ENCODE data around the gene TMEM179.

The TMEM179 gene

DNA sequence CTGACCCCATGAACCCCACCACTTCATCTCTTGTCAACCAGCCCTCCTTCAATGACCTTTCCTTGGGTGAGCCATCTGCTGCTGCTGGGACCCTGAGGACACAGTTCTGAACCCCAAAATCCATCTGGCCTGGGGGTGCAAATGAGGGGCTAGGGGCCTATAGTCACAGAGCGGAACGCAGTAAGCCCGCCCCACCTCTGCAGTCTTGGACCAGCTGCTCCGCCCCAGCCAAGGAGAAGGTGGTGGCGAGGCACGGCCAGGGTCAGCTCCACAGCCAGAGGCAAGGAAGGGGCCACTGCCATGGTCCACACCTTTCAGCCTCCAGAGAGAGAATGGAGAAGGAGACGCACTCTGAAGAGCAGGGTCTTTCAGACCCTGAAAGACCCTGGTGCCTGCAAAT is 5.1 kb downstream of the TMEM179 start:
- Histone ChIP-seq H3K36me3 (ENCODE audit: low read depth) (no peaks in the 10 kb centered on the region), H3K4me3 (ENCODE audit: severe bottlenecking) (no peak overlapping the region), H3K27me3 (ENCODE audit: insufficient read depth, poor library complexity, severe bottlenecking) (peaks cover 25% of the 10 kb centered on the region), H3K27ac (ENCODE audit: poor library complexity, severe bottlenecking) (no peak overlapping the region), H3K9me3 (ENCODE audit: severe bottlenecking) (no peaks in the 10 kb centered on the region), H3K4me1 (ENCODE audit: insufficient read depth, poor library complexity, severe bottlenecking) (no peaks in the 10 kb centered on the region)
- TF ChIP-seq, protein P1, sequence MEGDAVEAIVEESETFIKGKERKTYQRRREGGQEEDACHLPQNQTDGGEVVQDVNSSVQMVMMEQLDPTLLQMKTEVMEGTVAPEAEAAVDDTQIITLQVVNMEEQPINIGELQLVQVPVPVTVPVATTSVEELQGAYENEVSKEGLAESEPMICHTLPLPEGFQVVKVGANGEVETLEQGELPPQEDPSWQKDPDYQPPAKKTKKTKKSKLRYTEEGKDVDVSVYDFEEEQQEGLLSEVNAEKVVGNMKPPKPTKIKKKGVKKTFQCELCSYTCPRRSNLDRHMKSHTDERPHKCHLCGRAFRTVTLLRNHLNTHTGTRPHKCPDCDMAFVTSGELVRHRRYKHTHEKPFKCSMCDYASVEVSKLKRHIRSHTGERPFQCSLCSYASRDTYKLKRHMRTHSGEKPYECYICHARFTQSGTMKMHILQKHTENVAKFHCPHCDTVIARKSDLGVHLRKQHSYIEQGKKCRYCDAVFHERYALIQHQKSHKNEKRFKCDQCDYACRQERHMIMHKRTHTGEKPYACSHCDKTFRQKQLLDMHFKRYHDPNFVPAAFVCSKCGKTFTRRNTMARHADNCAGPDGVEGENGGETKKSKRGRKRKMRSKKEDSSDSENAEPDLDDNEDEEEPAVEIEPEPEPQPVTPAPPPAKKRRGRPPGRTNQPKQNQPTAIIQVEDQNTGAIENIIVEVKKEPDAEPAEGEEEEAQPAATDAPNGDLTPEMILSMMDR (IDR thresholded peaks at IDR 0.05; ENCODE audit: poor library complexity, severe bottlenecking): no peak
- DNase-seq (ENCODE audit: low spot score) (peak; percentile 65), ATAC-seq (ENCODE audit: low read depth) (no peak)

DNA sequence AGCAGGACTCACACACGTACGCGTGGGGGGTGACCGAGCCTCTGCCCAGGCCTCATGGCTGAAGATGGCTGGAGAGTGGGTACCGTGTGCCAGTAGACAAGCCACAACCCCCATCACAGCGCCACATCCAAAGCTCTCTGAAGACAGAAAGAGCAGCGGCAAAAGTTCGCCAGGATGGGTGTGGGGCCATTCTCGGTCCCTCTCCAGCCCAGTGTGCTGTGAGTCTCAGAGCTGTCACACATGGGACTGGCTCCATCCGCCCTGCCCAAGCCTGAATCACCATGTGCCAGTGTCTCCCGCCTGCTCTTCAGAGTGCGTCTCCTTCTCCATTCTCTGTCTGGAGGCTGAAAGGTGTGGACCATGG is 5.7 kb downstream of the TMEM179 start:
- H3K27me3 ChIP-seq (ENCODE audit: insufficient read depth, poor library complexity, severe bottlenecking): peaks cover 24% of the 10 kb centered on the region
- no peaks in the 10 kb centered on the region for H3K36me3 ChIP-seq (ENCODE audit: low read depth)
- DNase-seq (ENCODE audit: low spot score) (no peak), ATAC-seq (ENCODE audit: low read depth) (no peak)
- no peak overlapping the region for H3K27ac ChIP-seq (ENCODE audit: poor library complexity, severe bottlenecking)
- no peaks in the 10 kb centered on the region for H3K4me1 ChIP-seq (ENCODE audit: insufficient read depth, poor library complexity, severe bottlenecking)
- H3K4me3 ChIP-seq (ENCODE audit: severe bottlenecking): no peak overlapping the region
- TF ChIP-seq, protein P1 (IDR thresholded peaks at IDR 0.05; ENCODE audit: poor library complexity, severe bottlenecking): no peak
- H3K9me3 ChIP-seq (ENCODE audit: severe bottlenecking): no peaks in the 10 kb centered on the region

GRCh38 chr14:104598039-104598909 is 6.3 kb downstream of the TMEM179 start:
- Histone ChIP-seq H3K4me3 (ENCODE audit: severe bottlenecking) (no peak overlapping the region), H3K4me1 (ENCODE audit: insufficient read depth, poor library complexity, severe bottlenecking) (no peaks in the 10 kb centered on the region), H3K27me3 (ENCODE audit: insufficient read depth, poor library complexity, severe bottlenecking) (peaks cover 27% of the 10 kb centered on the region), H3K9me3 (ENCODE audit: severe bottlenecking) (no peaks in the 10 kb centered on the region), H3K27ac (ENCODE audit: poor library complexity, severe bottlenecking) (no peak overlapping the region), H3K36me3 (ENCODE audit: low read depth) (no peaks in the 10 kb centered on the region)
- DNase-seq (ENCODE audit: low spot score) (peak; percentile 65), ATAC-seq (ENCODE audit: low read depth) (no peak)
- TF ChIP-seq, protein P1 (IDR thresholded peaks at IDR 0.05; ENCODE audit: poor library complexity, severe bottlenecking): no peak

DNA sequence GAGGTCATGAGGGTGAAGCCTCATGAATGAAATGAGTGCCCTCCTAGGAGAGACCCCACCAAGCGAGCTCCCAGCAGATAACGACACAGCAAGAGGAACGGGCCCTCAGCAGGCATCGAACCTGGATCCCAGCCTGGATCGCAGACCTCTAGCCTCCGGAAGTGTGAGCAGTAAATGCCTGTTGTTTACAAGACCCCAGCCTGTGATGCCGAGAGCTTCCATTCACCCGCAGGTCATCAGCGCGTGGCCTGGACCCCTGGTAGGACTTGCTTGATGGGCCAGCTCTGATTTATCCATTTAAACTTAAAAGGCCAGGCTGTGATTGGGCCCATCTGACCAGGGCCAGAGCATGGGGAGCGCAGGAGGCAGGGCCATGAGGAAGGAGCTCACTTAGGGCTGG is 7.0 kb downstream of the TMEM179 start:
- no peak overlapping the region for H3K27ac ChIP-seq (ENCODE audit: poor library complexity, severe bottlenecking)
- ATAC-seq (ENCODE audit: low read depth) (no peak), DNase-seq (ENCODE audit: low spot score) (peak; percentile 59)
- no peak overlapping the region for H3K4me3 ChIP-seq (ENCODE audit: severe bottlenecking)
- H3K27me3 ChIP-seq (ENCODE audit: insufficient read depth, poor library complexity, severe bottlenecking): peaks cover 29% of the 10 kb centered on the region
- TF ChIP-seq, protein P1 (IDR thresholded peaks at IDR 0.05; ENCODE audit: poor library complexity, severe bottlenecking): no peak
- no peaks in the 10 kb centered on the region for H3K36me3 ChIP-seq (ENCODE audit: low read depth)
- no peaks in the 10 kb centered on the region for H3K9me3 ChIP-seq (ENCODE audit: severe bottlenecking)
- H3K4me1 ChIP-seq (ENCODE audit: insufficient read depth, poor library complexity, severe bottlenecking): no peaks in the 10 kb centered on the region

DNA sequence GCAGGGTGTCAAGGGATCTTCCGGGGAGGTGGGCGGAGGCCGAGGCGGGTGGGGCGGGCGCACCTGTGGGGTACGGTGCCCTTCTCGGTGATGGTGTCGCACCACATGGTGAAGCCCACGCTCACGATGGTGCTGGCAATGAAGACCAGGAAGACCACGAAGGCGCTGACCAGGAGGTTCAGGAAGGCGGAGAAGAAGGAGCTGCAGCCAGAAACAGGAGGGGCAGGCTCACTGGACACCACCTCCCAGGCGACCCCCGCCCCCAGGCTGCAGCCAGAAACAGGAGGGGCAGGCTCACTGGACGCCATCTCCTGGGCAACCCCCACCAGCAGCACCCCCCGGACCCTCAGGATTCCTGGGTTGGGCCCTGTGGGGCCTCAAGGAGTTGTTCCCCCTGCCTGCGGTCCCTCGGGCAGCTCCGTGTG is 7.6 kb downstream of the TMEM179 start:
- Histone ChIP-seq H3K4me1 (ENCODE audit: insufficient read depth, poor library complexity, severe bottlenecking) (no peaks in the 10 kb centered on the region), H3K4me3 (ENCODE audit: severe bottlenecking) (no peak overlapping the region), H3K27ac (ENCODE audit: poor library complexity, severe bottlenecking) (no peak overlapping the region), H3K27me3 (ENCODE audit: insufficient read depth, poor library complexity, severe bottlenecking) (peaks cover 29% of the 10 kb centered on the region), H3K36me3 (ENCODE audit: low read depth) (no peaks in the 10 kb centered on the region), H3K9me3 (ENCODE audit: severe bottlenecking) (no peaks in the 10 kb centered on the region)
- TF ChIP-seq, protein P1 (IDR thresholded peaks at IDR 0.05; ENCODE audit: poor library complexity, severe bottlenecking): no peak
- no peak for ATAC-seq (ENCODE audit: low read depth)
- DNase-seq (ENCODE audit: low spot score): no peak
